ENCODE measurements around the gene MICAL3. TPM values are rescaled to one million over a fixed set of nuclear protein-coding genes. Genes with fewer than 3 reads are reported as not detected.
"Not testable (repeated sequence)": the region's sequence is repeated elsewhere in the genome, so short reads cannot be mapped to it uniquely, and the experiment has no call there.

Gene MICAL3
- total RNA-seq, 4 donors from 2014 or later: 6.0 to 9.8 (median 8.1) TPM

DNA sequence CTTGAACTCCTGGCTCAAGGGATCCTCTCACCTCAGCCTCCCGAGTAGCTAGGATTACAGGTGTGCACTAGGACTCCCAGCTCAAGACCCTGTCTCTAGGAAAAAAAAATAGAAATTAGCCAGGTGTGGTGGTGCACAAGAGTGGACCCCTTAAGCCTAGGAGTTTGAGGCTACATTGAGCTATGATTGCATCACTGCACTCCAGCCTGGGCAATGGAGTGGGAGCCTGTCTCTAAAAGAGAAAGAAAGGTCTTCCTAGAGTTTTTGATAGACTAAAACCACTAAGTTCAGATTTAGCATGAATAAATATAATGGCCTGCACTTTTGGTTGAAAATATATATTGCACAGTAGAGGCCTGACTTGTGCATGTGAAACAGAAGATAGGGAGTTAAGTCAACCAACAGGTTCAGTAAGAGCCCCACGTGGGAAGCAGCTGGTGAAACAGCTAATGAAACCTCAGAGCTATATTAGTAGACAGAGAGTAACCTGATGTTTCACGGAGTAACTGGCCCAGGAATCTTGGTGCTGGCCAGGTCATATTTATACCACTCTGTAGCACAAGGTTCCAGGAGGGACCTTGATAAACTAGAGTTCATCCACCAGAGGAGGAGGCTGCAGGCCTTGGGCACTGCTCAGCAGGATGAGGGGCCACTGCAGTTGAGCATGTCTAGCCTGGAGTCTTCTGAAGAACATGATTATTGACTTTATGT lies 4.6 kb upstream of the MICAL3 start:
- Histone ChIP-seq H3K36me3 (no peaks in the 10 kb centered on the region), H3K4me3 (no peak overlapping the region), H3K27ac (peak overlapping the region; percentile 83 to 94 (median 90)), H3K27me3 (no peaks in the 10 kb centered on the region), H3K4me1 (peaks cover 49 to 52% of the 10 kb centered on the region in 2 donors), H3K9me3 (no peaks in the 10 kb centered on the region)
- in situ Hi-C loops (cut with MboI; ENCODE audit: low sequenced_read_pairs in 4 of 4) (loop anchor here in 1 of 4 donors (10.0 kb wide), 1 partner anchor 194 kb away; no protein-coding TSS in a partner anchor), intact Hi-C loops (cut with DNase I; ENCODE audit: low total_unique reads) (loop anchor here (2.0 kb wide), 1 partner anchor 138 kb away; no protein-coding TSS in a partner anchor)
- DNase-seq (peak; percentile 88 to 91), ATAC-seq (peak; percentile 91 to 93)
- peak; percentile 65 to 87 for TF ChIP-seq POLR2A (IDR thresholded peaks at IDR 0.05)
- TF ChIP-seq, protein P1, sequence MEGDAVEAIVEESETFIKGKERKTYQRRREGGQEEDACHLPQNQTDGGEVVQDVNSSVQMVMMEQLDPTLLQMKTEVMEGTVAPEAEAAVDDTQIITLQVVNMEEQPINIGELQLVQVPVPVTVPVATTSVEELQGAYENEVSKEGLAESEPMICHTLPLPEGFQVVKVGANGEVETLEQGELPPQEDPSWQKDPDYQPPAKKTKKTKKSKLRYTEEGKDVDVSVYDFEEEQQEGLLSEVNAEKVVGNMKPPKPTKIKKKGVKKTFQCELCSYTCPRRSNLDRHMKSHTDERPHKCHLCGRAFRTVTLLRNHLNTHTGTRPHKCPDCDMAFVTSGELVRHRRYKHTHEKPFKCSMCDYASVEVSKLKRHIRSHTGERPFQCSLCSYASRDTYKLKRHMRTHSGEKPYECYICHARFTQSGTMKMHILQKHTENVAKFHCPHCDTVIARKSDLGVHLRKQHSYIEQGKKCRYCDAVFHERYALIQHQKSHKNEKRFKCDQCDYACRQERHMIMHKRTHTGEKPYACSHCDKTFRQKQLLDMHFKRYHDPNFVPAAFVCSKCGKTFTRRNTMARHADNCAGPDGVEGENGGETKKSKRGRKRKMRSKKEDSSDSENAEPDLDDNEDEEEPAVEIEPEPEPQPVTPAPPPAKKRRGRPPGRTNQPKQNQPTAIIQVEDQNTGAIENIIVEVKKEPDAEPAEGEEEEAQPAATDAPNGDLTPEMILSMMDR (IDR thresholded peaks at IDR 0.05 in 4 of 5, conservative IDR thresholded peaks at IDR 0.05 in 1 of 5): no peak

DNA sequence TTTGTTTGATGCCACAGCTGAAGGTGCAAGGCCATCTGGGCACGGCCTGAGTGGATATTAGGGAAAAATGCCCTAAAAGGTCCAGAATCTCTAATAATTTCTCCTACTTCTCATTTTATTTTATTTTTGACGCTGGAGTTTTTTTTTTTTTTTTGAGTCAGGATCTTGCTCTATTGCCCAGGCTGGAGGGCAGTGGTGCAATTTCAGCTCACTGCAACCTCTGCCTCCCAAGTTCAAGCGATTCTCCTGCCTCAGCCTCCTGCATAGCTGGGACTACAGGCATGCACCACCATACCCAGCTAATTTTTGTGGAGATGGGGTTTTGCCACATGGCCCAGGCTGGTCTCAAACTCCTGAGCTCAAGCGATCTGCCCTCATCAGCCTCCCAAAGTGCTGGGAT lies 1.5 kb upstream of the MICAL3 start:
- intact Hi-C loops (cut with DNase I; ENCODE audit: low total_unique reads) (loop anchor here (2.0 kb wide), 2 partner anchors 51 to 195 kb away; partner anchors contain the start of gene PEX26), in situ Hi-C loops (cut with MboI; ENCODE audit: low sequenced_read_pairs in 4 of 4) (loop anchor here in 1 of 4 donors (10.0 kb wide), 1 partner anchor 191 kb away; no protein-coding TSS in a partner anchor)

DNA sequence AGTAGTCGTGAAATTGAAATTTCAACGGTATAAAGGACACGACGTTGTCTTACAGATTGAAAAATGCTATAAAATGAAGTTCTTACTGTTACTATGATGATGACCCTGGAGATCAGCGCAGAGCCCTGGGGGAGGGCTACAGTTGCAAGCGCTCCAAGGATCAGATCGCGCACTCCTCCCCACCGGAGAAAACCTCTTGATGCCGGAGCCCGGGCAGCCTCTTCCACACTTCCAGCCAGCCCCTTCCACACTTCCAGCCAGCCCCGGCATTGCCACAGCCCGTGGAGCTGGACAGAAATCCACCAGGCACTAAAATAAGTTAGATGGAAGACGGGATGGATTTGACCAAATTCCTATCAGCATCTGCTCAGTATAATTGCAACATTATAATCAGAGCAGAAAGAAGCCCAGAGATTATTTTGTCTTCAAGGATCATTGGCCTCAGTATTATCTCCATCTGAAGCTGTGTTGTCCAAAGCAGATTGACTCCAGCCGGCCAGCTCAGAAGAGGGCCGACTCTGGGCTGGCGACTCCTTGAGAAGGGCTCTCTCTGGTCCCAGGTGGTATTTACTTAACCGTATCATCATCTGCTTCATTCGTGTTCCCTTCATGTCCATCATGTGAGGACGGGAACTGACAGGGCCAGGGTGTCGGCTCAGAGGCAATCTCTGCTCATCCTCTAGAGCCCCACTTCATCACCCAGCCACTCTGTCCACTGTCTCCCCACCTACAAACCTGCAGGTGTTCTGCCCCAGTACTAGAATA lies 777 bp upstream of the MICAL3 start:
- H3K9me3 ChIP-seq: no peaks in the 10 kb centered on the region
- no peaks in the 10 kb centered on the region for H3K27me3 ChIP-seq
- peak overlapping the region; percentile 89 to 95 (median 94) for H3K27ac ChIP-seq
- no peak for TF ChIP-seq POLR2A (IDR thresholded peaks at IDR 0.05)
- TF ChIP-seq, protein P1 (IDR thresholded peaks at IDR 0.05 in 4 of 5, conservative IDR thresholded peaks at IDR 0.05 in 1 of 5): no peak
- DNase-seq: no peak
- H3K4me3 ChIP-seq: peak overlapping the region; percentile 66 to 96 (median 76)
- ATAC-seq: no peak
- in situ Hi-C loops (cut with MboI; ENCODE audit: low sequenced_read_pairs in 4 of 4) (loop anchor here in 1 of 4 donors (5.0 to 10.0 kb wide), 2 partner anchors 113 to 190 kb away; no protein-coding TSS in a partner anchor), intact Hi-C loops (cut with DNase I; ENCODE audit: low total_unique reads) (loop anchor here (1.0 to 5.0 kb wide), 4 partner anchors 24 to 194 kb away; partner anchors contain the start of gene PEX26)
- peaks cover 36 to 52% of the 10 kb centered on the region in 2 donors for H3K4me1 ChIP-seq
- no peaks in the 10 kb centered on the region for H3K36me3 ChIP-seq

More for the DNA sequence above, 1.5 kb upstream of the MICAL3 start:
- not testable (repeated sequence) for ATAC-seq, H3K9me3 ChIP-seq, H3K27ac ChIP-seq, DNase-seq, H3K27me3 ChIP-seq, H3K36me3 ChIP-seq, H3K4me3 ChIP-seq
- peaks cover 36 to 51% of the 10 kb centered on the region in 2 donors for H3K4me1 ChIP-seq

DNA sequence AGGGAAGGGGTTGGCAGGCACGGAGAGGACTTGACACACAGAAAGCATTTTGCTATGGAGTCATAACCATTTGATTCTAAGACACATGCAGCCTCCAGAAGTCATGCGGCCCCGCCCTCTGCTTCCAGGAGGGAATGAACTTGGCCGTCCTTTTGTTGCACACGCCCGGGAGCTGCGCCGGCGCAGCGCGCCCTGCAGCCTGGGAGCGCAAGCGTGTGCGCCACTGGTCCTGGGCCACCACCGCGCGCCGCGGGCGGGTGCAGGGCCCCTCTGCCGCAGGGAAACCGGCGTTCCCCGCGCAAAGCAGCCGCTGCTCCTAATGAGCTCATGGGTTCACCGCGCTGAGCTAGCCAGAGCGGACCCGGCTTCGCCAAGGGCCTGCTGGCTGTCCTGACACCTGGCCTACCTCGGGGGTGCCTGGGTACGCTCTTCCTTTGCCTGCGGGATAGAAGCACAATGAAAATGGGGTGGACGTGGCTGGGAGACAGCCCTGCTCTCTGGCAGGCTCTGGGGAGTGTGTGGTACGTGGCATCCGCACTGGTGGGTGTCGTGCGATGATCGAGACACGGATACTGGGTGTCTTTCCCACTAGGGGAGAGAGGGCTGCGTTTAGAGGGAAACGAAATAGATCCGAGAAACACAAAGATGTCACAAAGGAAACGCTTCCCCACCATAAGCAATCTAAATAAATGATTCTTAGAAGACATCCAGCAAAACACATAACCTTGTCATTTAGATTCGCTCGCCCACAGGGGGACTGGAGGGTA lies 669 bp downstream of the MICAL3 start:
- DNase-seq: peak; percentile 86 to 91
- ATAC-seq: peak; percentile 83 to 87
- no peaks in the 10 kb centered on the region for H3K9me3 ChIP-seq
- H3K27ac ChIP-seq: peak overlapping the region; percentile 89 to 95 (median 94)
- intact Hi-C loops (cut with DNase I; ENCODE audit: low total_unique reads): loop anchor here (1.0 to 5.0 kb wide), 6 partner anchors 22 to 193 kb away; partner anchors contain the start of gene PEX26
- no peaks in the 10 kb centered on the region for H3K27me3 ChIP-seq
- H3K36me3 ChIP-seq: no peaks in the 10 kb centered on the region
- peak; percentile 88 to 93 for TF ChIP-seq POLR2A (IDR thresholded peaks at IDR 0.05)
- TF ChIP-seq, protein P1 (IDR thresholded peaks at IDR 0.05 in 4 of 5, conservative IDR thresholded peaks at IDR 0.05 in 1 of 5): peak in 3 of 5 experiments; percentile 8 to 17 (median 14)
- H3K4me3 ChIP-seq: peak overlapping the region; percentile 66 to 96 (median 76)
- in situ Hi-C loops (cut with MboI; ENCODE audit: low sequenced_read_pairs in 4 of 4): loop anchor here in 1 of 4 donors (5.0 to 10.0 kb wide), 2 partner anchors 111 to 189 kb away; no protein-coding TSS in a partner anchor
- H3K4me1 ChIP-seq: peaks cover 27 to 40% of the 10 kb centered on the region in 2 donors
